NCI-H2196 treated with DMSO at 0.1 percent for 48 hours (cell line): ENCODE measurements around the gene FOXP4.

Source experiments
- DNase-seq: peaks from one replicate; lab custom pipeline; 2025; ENCODE audit not compliant: unreplicated experiment; lab: John Stamatoyannopoulos, UW

The FOXP4 gene

GRCh38 chr6:41546475-41546865, 289 bp downstream of the FOXP4 start:
- DNase-seq: no peak

DNA sequence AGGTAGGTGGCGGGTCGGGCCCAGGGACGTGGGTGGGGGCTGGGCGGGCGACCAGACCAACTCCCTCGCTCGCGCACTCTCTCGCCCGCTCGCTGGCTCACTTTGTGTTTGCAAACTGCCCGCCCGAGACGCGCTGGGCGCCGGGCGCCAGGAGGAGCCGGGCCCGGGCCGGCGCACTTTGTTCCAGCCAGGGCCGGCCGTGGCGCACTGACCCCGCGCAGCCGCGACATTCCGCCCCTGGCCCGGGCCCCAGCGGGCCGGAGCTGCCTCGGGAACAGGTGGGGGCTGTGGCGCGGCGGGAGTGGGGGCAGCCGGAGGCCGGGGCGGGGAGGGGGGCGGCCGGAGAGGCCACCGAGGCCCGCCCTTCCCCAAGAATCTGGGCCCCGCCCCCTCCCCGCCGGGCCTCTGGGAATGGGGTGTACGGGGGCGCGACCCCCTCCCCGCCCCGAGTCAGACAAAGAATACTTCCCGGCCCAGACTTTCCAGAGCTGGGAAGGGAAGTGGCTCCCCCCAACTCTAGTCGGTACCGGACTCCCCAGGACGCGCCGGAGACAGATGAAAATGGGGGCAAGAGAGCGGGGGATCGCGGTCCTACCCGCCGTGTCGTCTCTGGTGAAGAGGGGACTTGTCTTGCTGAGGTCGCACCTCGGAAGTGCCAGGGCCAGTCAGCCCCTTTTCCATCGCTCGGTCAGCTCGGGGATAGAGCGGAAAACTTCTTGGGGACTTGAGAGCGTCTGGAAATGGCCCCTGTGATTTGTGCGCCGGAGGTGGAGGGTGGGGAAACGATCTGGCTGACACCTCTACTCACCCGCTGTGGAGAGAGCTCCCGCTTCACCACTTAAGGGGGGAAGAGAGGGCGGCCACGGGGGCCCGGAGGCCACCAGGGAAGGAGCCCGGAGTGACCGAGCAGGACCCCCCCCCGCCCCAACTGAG, 951 bp downstream of the FOXP4 start:
- DNase-seq: no peak

DNA sequence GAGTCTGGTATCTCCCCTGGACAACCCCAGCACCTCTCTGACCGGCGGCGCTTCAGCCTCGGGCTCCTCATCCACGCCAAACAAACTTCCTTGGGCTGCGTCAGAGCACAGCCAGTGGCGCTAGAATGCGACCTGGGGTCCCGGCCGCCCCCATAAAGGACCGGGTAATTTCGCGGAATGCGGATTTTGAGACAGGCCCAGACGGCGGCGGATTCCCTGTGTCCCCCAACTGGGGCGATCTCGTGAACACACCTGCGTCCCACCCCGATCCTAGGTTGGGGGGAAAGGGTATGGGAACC, 1.6 kb downstream of the FOXP4 start:
- DNase-seq: no peak

GRCh38 chr6:41548098-41548840, 2.1 kb downstream of the FOXP4 start:
- DNase-seq: no peak

DNA sequence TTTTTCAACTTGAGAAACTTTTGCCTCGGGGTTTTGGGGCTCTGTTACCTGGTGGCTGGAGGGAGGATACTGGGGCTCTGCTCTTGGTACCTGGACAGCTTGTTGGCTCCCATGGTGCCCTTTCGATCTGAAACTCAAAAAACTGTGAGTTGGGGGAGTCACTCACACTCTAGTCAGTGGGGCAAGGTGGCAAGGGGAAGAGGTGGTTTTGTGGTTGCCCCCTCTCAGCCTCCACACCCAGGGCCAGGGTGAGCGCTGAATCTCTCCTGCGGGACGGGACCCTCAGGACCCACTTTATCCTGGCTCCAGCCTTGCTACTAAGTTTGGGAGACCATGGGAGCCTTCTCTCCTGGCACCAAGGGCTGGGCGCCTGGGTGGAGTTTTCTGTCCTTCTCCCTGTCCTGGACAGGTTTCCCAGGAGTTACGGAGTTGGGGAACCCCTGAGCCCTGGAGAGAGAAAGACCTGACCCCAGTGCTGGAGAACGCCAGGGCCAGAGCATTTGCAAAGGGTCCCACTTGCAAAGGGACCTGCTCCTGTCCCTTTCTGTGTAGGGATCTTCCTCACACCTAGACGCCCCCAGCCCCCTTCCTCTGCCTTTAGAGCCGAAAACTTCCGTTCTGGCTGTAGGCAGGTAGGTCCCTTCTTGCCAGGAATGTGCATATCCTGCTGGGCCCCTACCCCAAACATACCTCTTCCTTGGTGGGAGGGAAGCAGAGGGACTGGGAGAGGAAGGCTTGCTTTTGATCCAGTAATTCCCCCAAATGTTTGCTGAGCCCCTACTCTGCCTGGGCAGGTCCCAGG, 2.9 kb downstream of the FOXP4 start:
- no peak for DNase-seq

- DNase-seq: no peak
Measured at GRCh38 chr6:41549673-41550072, 3.5 kb downstream of the FOXP4 start.

DNA sequence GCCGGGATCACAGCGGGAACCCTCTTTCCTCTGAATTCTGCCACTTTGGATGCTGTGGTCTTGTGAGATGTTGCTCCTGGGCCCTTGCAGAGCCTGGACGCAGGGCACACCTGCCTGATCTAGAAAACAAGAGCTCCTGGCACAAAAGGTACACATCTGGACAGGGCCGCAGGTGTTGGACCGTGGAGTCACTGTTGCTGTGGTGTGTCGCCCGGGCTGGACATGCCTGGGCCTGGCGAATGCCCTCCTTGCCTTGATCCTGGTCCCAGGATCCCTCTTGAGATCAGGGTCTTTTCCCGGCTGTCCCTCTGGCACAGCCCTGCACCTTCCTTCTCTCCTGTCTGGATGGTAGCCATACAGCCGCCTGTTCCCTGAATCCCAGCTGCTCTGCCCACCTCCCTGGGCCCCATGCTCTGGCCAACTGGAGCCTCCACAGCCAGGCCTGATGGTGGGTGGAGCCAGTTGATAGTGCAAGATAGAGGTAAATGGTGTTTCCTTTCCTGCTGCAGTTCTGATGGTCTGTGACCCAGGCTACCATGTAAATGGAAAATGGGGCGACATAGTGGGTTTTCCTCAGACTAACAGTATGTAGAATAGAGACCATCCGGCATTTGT, 5.0 kb downstream of the FOXP4 start:
- peak; percentile 18 for DNase-seq

GRCh38 chr6:41551857-41552256, 5.7 kb downstream of the FOXP4 start:
- no peak for DNase-seq

GRCh38 chr6:41552723-41553122, 6.5 kb downstream of the FOXP4 start:
- no peak for DNase-seq

- no peak for DNase-seq
Measured at GRCh38 chr6:41553405-41553999, 7.3 kb downstream of the FOXP4 start.

GRCh38 chr6:41555326-41556300, 9.4 kb downstream of the FOXP4 start:
- no peak for DNase-seq

DNA sequence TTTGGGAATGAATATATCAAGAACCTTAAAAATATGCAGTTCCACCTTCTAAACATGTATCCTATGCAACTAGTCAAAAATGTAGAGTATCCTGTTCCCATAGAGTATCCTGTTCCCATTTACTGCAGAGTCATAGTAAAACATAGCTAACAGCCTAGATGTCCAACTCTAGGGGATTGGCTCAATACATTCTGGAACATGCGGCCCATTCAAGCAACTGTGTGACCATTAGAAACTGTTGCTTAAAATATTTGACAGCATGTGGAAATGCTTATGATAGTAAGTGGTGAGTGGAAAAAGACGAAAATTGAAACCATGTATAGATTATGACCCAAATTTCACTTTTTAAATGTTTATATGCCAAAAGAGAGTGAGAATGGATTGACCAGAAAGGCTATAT, 11.2 kb downstream of the FOXP4 start:
- DNase-seq: no peak

GRCh38 chr6:41558033-41558807, 12.0 kb downstream of the FOXP4 start:
- DNase-seq: no peak

- DNase-seq: no peak
Measured at GRCh38 chr6:41559655-41560427, 13.7 kb downstream of the FOXP4 start.

- no peak for DNase-seq
Measured at GRCh38 chr6:41560431-41561192, 14.4 kb downstream of the FOXP4 start.

- DNase-seq: no peak
Measured at GRCh38 chr6:41561416-41561815, 15.2 kb downstream of the FOXP4 start.
